Erythroblast (primary cell): ENCODE data around the gene TMC5.

ENCODE experiments used
- GATA1 ChIP-seq: IDR thresholded peaks from 2 replicates; pipeline ENCODE4 v1.6.1; 2011; ENCODE audit warnings: low read depth, mild to moderate bottlenecking, control low read depth, low read length, moderate library complexity
- POLR2A ChIP-seq: IDR thresholded peaks from 2 replicates; pipeline ENCODE4 v1.6.1; 2011; ENCODE audit warnings: mild to moderate bottlenecking, low read length

- no peak for TF ChIP-seq POLR2A
- TF ChIP-seq GATA1 = no peak
These were observed 104.7 kb downstream of the TMC5 start for GRCh38 chr16:19522397-19522732.
